ENCODE measurements around the gene PPP3CB.
A peak's percentile ranks its signal among the peaks of the same experiment; 100 is the strongest.

Gene PPP3CB

DNA sequence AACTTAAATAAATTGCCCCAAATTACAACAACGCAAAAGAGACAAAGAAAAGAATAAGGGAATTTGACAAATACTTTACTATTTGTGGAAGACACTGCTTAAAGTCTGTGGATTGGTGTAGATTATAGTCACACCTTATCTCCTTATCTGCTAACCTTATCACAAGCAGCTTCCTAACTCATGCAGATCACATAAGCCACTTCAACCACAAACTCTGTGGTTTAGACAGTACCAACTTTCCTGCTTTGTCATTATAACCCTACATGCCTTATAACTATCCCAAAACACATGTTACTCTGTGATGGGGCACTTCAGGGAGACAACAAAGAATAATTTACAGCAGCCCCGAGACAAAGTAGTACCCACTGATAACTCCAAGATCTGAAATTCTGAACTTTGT is 41.5 kb upstream of the PPP3CB start:
- H3K36me3 ChIP-seq (ENCODE audit: control insufficient read depth in 2 of 2, insufficient read depth in 1 of 2, low read length in 2 of 2), result peaks cover 0 to 39% of the 10 kb centered on the region in 2 experiments; a peak in 2 of 3 replicates
- ChIA-PET CTCF (interaction anchor here (0.6 to 2.2 kb wide), 6 partner anchors 8 to 383 kb away, joined by 3 to 15 read pairs (median 4); no protein-coding TSS in a partner anchor), POLR2A (interaction anchor here (0.6 kb wide), 1 partner anchor 89 kb away, joined by 3 read pairs; no protein-coding TSS in a partner anchor)
- no peak overlapping the region for H3K4me3 ChIP-seq (ENCODE audit: low read depth, low read length)
- TF ChIP-seq ZNF19 (tag by site-specific recombination; IDR thresholded peaks at IDR 0.05; ENCODE audit: low read depth) (no peak), MZF1 (tag by site-specific recombination; IDR thresholded peaks at IDR 0.05; ENCODE audit: borderline replicate concordance) (no peak), ZNF837 (tag by site-specific recombination; IDR thresholded peaks at IDR 0.05) (no peak), ZNF677 (tag by site-specific recombination; IDR thresholded peaks at IDR 0.05) (no peak), ZNF132 (tag by site-specific recombination; IDR thresholded peaks at IDR 0.05; ENCODE audit: borderline replicate concordance) (no peak), KLF16 (tag by site-specific recombination; IDR thresholded peaks at IDR 0.05) (no peak), ZNF777 (tag by site-specific recombination; IDR thresholded peaks at IDR 0.05; ENCODE audit: borderline replicate concordance) (no peak)
- no peaks in the 10 kb centered on the region for H3K9me3 ChIP-seq (ENCODE audit: control insufficient read depth, insufficient read depth, low read depth, low read length)
- no peaks in the 10 kb centered on the region for H3K4me1 ChIP-seq (ENCODE audit: control insufficient read depth, insufficient read depth, low read length)
- H3K27ac ChIP-seq (ENCODE audit: extremely low read depth, low read depth, low read length), result no peak overlapping the region

GRCh38 chr10:73534857-73535256 is 39.0 kb upstream of the PPP3CB start:
- ChIA-PET POLR2A (no interaction called here), CTCF (interaction anchor here (1.3 kb wide), 1 partner anchor 109 kb away, joined by 5 read pairs; no protein-coding TSS in a partner anchor)
- H3K9me3 ChIP-seq (ENCODE audit: control insufficient read depth, insufficient read depth, low read depth, low read length), result no peaks in the 10 kb centered on the region
- H3K36me3 ChIP-seq (ENCODE audit: control insufficient read depth in 2 of 2, insufficient read depth in 1 of 2, low read length in 2 of 2), result peaks cover 0 to 35% of the 10 kb centered on the region in 2 experiments; a peak in 2 of 3 replicates
- no peak overlapping the region for H3K4me3 ChIP-seq (ENCODE audit: low read depth, low read length)
- no peak for TF ChIP-seq ZNF660 (tag by site-specific recombination; IDR thresholded peaks at IDR 0.05)
- TF ChIP-seq, protein P1, sequence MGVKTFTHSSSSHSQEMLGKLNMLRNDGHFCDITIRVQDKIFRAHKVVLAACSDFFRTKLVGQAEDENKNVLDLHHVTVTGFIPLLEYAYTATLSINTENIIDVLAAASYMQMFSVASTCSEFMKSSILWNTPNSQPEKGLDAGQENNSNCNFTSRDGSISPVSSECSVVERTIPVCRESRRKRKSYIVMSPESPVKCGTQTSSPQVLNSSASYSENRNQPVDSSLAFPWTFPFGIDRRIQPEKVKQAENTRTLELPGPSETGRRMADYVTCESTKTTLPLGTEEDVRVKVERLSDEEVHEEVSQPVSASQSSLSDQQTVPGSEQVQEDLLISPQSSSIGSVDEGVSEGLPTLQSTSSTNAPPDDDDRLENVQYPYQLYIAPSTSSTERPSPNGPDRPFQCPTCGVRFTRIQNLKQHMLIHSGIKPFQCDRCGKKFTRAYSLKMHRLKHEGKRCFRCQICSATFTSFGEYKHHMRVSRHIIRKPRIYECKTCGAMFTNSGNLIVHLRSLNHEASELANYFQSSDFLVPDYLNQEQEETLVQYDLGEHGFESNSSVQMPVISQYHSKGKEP (tag by site-specific recombination; IDR thresholded peaks at IDR 0.05), result no peak
- no peak for TF ChIP-seq KLF7 (tag by site-specific recombination; IDR thresholded peaks at IDR 0.05; ENCODE audit: borderline replicate concordance)
- TF ChIP-seq ZNF324 (tag by site-specific recombination; IDR thresholded peaks at IDR 0.05), result no peak
- H3K27ac ChIP-seq (ENCODE audit: extremely low read depth, low read depth, low read length), result no peak overlapping the region
- H3K4me1 ChIP-seq (ENCODE audit: control insufficient read depth, insufficient read depth, low read length), result no peaks in the 10 kb centered on the region

- POLR2A ChIA-PET, result no interaction called here
- Histone ChIP-seq H3K4me1 (ENCODE audit: control insufficient read depth, insufficient read depth, low read length) (no peaks in the 10 kb centered on the region), H3K27ac (ENCODE audit: extremely low read depth, low read depth, low read length) (no peak overlapping the region), H3K4me3 (ENCODE audit: low read depth, low read length) (no peak overlapping the region), H3K9me3 (ENCODE audit: control insufficient read depth, insufficient read depth, low read depth, low read length) (no peaks in the 10 kb centered on the region), H3K36me3 (ENCODE audit: control insufficient read depth in 2 of 2, insufficient read depth in 1 of 2, low read length in 2 of 2) (peaks cover 0 to 39% of the 10 kb centered on the region in 2 experiments; a peak in 2 of 3 replicates)
- CTCF ChIA-PET, result interaction anchor here (0.5 to 6.1 kb wide), 43 partner anchors 9 to 350 kb away, joined by 3 to 168 read pairs (median 4); partner anchors contain the start of genes MYOZ1 and USP54
- 0 out of 2 replicates have a peak, but pooled peaks have one; percentile 20 for TF ChIP-seq ZEB2 (tag by site-specific recombination; IDR thresholded peaks at IDR 0.05)
- no peak for TF ChIP-seq PATZ1 (tag by site-specific recombination; IDR thresholded peaks at IDR 0.05)
- no peak for TF ChIP-seq OVOL3 (tag by site-specific recombination; IDR thresholded peaks at IDR 0.05)
- TF ChIP-seq, protein P2, sequence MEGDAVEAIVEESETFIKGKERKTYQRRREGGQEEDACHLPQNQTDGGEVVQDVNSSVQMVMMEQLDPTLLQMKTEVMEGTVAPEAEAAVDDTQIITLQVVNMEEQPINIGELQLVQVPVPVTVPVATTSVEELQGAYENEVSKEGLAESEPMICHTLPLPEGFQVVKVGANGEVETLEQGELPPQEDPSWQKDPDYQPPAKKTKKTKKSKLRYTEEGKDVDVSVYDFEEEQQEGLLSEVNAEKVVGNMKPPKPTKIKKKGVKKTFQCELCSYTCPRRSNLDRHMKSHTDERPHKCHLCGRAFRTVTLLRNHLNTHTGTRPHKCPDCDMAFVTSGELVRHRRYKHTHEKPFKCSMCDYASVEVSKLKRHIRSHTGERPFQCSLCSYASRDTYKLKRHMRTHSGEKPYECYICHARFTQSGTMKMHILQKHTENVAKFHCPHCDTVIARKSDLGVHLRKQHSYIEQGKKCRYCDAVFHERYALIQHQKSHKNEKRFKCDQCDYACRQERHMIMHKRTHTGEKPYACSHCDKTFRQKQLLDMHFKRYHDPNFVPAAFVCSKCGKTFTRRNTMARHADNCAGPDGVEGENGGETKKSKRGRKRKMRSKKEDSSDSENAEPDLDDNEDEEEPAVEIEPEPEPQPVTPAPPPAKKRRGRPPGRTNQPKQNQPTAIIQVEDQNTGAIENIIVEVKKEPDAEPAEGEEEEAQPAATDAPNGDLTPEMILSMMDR (tag by site-specific recombination; IDR thresholded peaks at IDR 0.05), result peak; percentile 77
- TF ChIP-seq ZNF660 (tag by site-specific recombination; IDR thresholded peaks at IDR 0.05), result peak; percentile 77
- no peak for TF ChIP-seq ZNF704 (tag by site-specific recombination; IDR thresholded peaks at IDR 0.05)
- TF ChIP-seq ZNF791 (tag by site-specific recombination; IDR thresholded peaks at IDR 0.05), result no peak
- TF ChIP-seq, protein P3, sequence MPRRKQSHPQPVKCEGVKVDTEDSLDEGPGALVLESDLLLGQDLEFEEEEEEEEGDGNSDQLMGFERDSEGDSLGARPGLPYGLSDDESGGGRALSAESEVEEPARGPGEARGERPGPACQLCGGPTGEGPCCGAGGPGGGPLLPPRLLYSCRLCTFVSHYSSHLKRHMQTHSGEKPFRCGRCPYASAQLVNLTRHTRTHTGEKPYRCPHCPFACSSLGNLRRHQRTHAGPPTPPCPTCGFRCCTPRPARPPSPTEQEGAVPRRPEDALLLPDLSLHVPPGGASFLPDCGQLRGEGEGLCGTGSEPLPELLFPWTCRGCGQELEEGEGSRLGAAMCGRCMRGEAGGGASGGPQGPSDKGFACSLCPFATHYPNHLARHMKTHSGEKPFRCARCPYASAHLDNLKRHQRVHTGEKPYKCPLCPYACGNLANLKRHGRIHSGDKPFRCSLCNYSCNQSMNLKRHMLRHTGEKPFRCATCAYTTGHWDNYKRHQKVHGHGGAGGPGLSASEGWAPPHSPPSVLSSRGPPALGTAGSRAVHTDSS (tag by site-specific recombination; IDR thresholded peaks at IDR 0.05), result no peak
- no peak for TF ChIP-seq ZNF112 (tag by site-specific recombination; IDR thresholded peaks at IDR 0.05)
- TF ChIP-seq SP7 (tag by site-specific recombination; IDR thresholded peaks at IDR 0.05), result 0 out of 2 replicates have a peak, but pooled peaks have one; percentile 32
- TF ChIP-seq ZNF654 (tag by site-specific recombination; IDR thresholded peaks at IDR 0.05; ENCODE audit: low read depth), result peak; percentile 95
- TF ChIP-seq ZNF2 (tag by site-specific recombination; IDR thresholded peaks at IDR 0.05), result peak; percentile 73; the same call in 1 of the 2 replicates
These were observed 33.4 kb upstream of the PPP3CB start for GRCh38 chr10:73529089-73529832.

Measured in HEK293 (cell line).